Endodermal cell (in vitro differentiated cells): ENCODE results near the gene FLRT2. TPM values are rescaled to one million over a fixed set of nuclear protein-coding genes. Genes with fewer than 3 reads are reported as not detected.

ENCODE experiments used
- DNase-seq: peaks from one replicate; pipeline ENCODE4 v3.0.0-alpha.2; 2017
- H3K27ac ChIP-seq: 2 replicates; pipeline ENCODE4 v1.5.1; 2013; ENCODE audit warnings: mild to moderate bottlenecking, low read depth, low read length, moderate library complexity
- H3K27me3 ChIP-seq: 2 replicates; pipeline ENCODE4 v1.6.1; 2013; ENCODE audit warnings: mild to moderate bottlenecking, low read length, moderate library complexity; ENCODE audit not compliant: insufficient read depth, control insufficient read depth, poor library complexity, severe bottlenecking
- H3K36me3 ChIP-seq: 2 replicates; pipeline ENCODE4 v1.7.0; 2013; ENCODE audit warnings: mild to moderate bottlenecking, low read length, moderate library complexity; ENCODE audit not compliant: control insufficient read depth, insufficient read depth
- H3K4me1 ChIP-seq: one replicate; pipeline ENCODE4 v1.7.0; 2013; ENCODE audit warnings: low read length; ENCODE audit not compliant: control insufficient read depth, insufficient read depth
- H3K4me3 ChIP-seq: 2 replicates; pipeline ENCODE4 v1.5.1; 2013; ENCODE audit warnings: mild to moderate bottlenecking, low read length, moderate library complexity
- H3K9ac ChIP-seq: 2 replicates; pipeline ENCODE4 v1.6.1; 2013; ENCODE audit warnings: mild to moderate bottlenecking, low read length, moderate library complexity; ENCODE audit not compliant: poor library complexity, severe bottlenecking; ENCODE audit errors: extremely low read depth
- H3K9me3 ChIP-seq: 2 replicates; pipeline ENCODE4 v1.6.1; 2013; ENCODE audit warnings: mild to moderate bottlenecking, low read length, moderate library complexity; ENCODE audit not compliant: control insufficient read depth
- H3K27ac Mint-ChIP-seq: 2 replicates; pipeline ENCODE4 v1.8.0; 2020; ENCODE audit warnings: mixed read lengths
- H3K27me3 Mint-ChIP-seq: 2 replicates; pipeline ENCODE4 v1.8.0; 2021; ENCODE audit warnings: mild to moderate bottlenecking, mixed read lengths; ENCODE audit not compliant: insufficient read depth
- H3K36me3 Mint-ChIP-seq: 2 replicates; pipeline ENCODE4 v1.8.0; 2020; ENCODE audit warnings: low read depth, mixed read lengths
- H3K4me1 Mint-ChIP-seq: 2 replicates; pipeline ENCODE4 v1.8.0; 2020; ENCODE audit warnings: mixed read lengths
- H3K4me3 Mint-ChIP-seq: 2 replicates; pipeline ENCODE4 v1.8.0; 2020; ENCODE audit warnings: mild to moderate bottlenecking, moderate library complexity, mixed read lengths
- H3K9me3 Mint-ChIP-seq: 2 replicates; pipeline ENCODE4 v1.8.0; 2020; ENCODE audit warnings: mild to moderate bottlenecking, mixed read lengths
- CTCF ChIP-seq: fragments of 200-600 bp; sonication (generic); conservative IDR thresholded peaks from 2 replicates; pipeline ENCODE4 v1.5.0; 2021; ENCODE audit warnings: antibody characterized with exemption, mild to moderate bottlenecking
- WGBS, 2 experiments: methylation state at CpG; one replicate each; pipeline versions ENCODE4 v1.1.5 to v1.1.7; 2013; ENCODE audit warnings: missing lambda C conversion rate in 2 of 2, mixed read lengths in 1 of 2; ENCODE audit not compliant: insufficient coverage in 1 of 2, insufficient read length in 1 of 2; 5-methylcytosine and 5-hydroxymethylcytosine counted together
- total RNA-seq, 2 donors: library from RNA; stranded (reverse); fragmentation: NEBNext Ultra II Directional in 1 of 2; extraction: Animal tissue kit (Norgen Biotek cat#: 25700) in 1 of 2; gene quantifications; 2 replicates in 1 of 2; 3 replicates in 1 of 2; pipeline ENCODE4 v1.2.1, GENCODE V29; 2021

Gene FLRT2
- total RNA-seq, 2 donors from 2014 or later: 26.8 to 36.4 TPM

GRCh38 chr14:85575617-85575898 is 45.6 kb downstream of the FLRT2 start:
- Mint-ChIP-seq H3K27me3 (no peaks in the 10 kb centered on the region), H3K4me3 (no peak overlapping the region), H3K9me3 (no peaks in the 10 kb centered on the region), H3K27ac (peak overlapping the region; percentile 69), H3K4me1 (peaks cover 61% of the 10 kb centered on the region), H3K36me3 (peaks cover 3% of the 10 kb centered on the region)
- Histone ChIP-seq H3K4me1 (peaks cover 17% of the 10 kb centered on the region), H3K27me3 (no peaks in the 10 kb centered on the region), H3K27ac (no peak overlapping the region), H3K9ac (no peak overlapping the region), H3K9me3 (no peaks in the 10 kb centered on the region), H3K4me3 (no peak overlapping the region), H3K36me3 (no peaks in the 10 kb centered on the region)
- TF ChIP-seq CTCF: no peak
- no peak for DNase-seq
- 60 to 65% methylated on average over 1 of the region's 1 CpG for WGBS, 2 experiments

GRCh38 chr14:85576218-85576617 is 46.3 kb downstream of the FLRT2 start:
- H3K36me3 ChIP-seq: no peaks in the 10 kb centered on the region
- Mint-ChIP-seq H3K4me3 (no peak overlapping the region), H3K27ac (peak overlapping the region; percentile 69), H3K4me1 (peaks cover 66% of the 10 kb centered on the region), H3K9me3 (no peaks in the 10 kb centered on the region), H3K36me3 (no peaks in the 10 kb centered on the region), H3K27me3 (no peaks in the 10 kb centered on the region)
- H3K9me3 ChIP-seq: no peaks in the 10 kb centered on the region
- TF ChIP-seq CTCF: no peak
- 57 to 79% methylated on average over 1 to 3 of the region's 3 CpGs for WGBS, 2 experiments
- peaks cover 17% of the 10 kb centered on the region for H3K4me1 ChIP-seq
- no peak overlapping the region for H3K9ac ChIP-seq
- no peak overlapping the region for H3K27ac ChIP-seq
- no peaks in the 10 kb centered on the region for H3K27me3 ChIP-seq
- H3K4me3 ChIP-seq: no peak overlapping the region
- no peak for DNase-seq

GRCh38 chr14:85576848-85577542 is 47.1 kb downstream of the FLRT2 start:
- H3K4me1 Mint-ChIP-seq: peaks cover 58% of the 10 kb centered on the region
- no peak for DNase-seq
- WGBS, 2 experiments: 87 to 97% methylated on average over 3 to 5 of the region's 5 CpGs
- H3K27ac ChIP-seq: no peak overlapping the region
- no peaks in the 10 kb centered on the region for H3K9me3 Mint-ChIP-seq
- H3K36me3 ChIP-seq: no peaks in the 10 kb centered on the region
- no peak overlapping the region for H3K4me3 Mint-ChIP-seq
- H3K27me3 ChIP-seq: no peaks in the 10 kb centered on the region
- no peak overlapping the region for H3K27ac Mint-ChIP-seq
- TF ChIP-seq CTCF: no peak
- no peaks in the 10 kb centered on the region for H3K27me3 Mint-ChIP-seq
- H3K9ac ChIP-seq: no peak overlapping the region
- no peaks in the 10 kb centered on the region for H3K36me3 Mint-ChIP-seq
- H3K4me1 ChIP-seq: peaks cover 12% of the 10 kb centered on the region
- H3K4me3 ChIP-seq: no peak overlapping the region
- H3K9me3 ChIP-seq: no peaks in the 10 kb centered on the region
